ENCODE data around the gene ERC2.

DNA sequence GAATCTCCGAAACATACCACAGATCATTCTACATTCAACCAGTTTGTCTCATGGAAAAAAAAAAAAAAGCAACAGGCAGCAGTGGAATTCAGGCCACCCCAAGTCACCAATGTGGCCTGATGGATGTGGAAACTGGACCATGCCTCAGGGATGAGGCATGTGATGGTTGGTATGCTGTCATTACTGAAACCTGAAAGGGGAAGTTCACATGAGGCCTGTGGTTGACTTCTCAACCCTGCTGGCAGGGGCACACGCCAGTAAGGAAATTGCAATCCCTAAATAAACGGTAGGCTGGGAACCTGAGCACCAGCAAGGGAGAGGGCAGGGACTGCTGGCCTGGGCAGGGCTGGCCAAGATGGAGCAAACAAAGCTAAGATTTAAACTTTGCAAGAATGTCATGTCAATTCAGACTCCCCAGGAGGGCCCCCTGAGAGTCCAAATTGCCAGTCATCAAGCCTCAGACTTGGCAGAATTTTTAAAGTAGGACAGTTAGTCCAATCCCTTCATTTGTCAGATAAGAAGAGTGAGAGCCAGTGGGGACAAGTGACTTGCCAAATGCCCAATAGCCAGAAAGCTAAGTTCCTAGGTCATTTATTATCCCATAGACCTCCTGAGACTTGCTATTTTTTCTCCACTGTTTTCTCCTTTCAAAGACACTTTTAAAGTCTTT, 310.4 kb downstream of the ERC2 start:
- no peak for TF ChIP-seq POLR2A (IDR thresholded peaks at IDR 0.05)
- TF ChIP-seq, protein P1, sequence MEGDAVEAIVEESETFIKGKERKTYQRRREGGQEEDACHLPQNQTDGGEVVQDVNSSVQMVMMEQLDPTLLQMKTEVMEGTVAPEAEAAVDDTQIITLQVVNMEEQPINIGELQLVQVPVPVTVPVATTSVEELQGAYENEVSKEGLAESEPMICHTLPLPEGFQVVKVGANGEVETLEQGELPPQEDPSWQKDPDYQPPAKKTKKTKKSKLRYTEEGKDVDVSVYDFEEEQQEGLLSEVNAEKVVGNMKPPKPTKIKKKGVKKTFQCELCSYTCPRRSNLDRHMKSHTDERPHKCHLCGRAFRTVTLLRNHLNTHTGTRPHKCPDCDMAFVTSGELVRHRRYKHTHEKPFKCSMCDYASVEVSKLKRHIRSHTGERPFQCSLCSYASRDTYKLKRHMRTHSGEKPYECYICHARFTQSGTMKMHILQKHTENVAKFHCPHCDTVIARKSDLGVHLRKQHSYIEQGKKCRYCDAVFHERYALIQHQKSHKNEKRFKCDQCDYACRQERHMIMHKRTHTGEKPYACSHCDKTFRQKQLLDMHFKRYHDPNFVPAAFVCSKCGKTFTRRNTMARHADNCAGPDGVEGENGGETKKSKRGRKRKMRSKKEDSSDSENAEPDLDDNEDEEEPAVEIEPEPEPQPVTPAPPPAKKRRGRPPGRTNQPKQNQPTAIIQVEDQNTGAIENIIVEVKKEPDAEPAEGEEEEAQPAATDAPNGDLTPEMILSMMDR (IDR thresholded peaks at IDR 0.05): no peak

Measured in heart left ventricle (tissue), 13 donors.